GM19035 (cell line): ENCODE data around the gene KIAA0232.

Source experiments
- ATAC-seq: cut with Tn5 transposase; IDR thresholded peaks from one replicate; pipeline ENCODE4 v1.9.1; 2021; ENCODE audit not compliant: unreplicated experiment

Gene KIAA0232

DNA sequence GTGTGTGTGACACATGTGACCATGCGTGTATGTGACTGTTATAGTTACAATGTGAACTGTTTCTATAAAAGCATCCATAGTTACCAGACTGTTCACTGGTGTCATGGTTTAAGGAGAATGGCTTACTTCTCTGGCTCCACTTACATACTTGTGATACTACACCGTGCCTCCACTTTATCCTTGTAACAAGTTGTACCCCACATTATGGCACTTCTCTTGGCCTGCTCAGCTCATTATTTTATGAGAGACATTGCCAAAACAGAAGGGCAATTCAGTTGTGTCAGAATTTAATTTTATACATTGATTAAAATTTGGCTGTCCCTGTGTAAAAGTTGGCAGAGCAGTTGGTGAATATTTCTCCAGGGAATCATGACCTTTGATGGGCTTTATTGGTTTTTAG, 64.7 kb downstream of the KIAA0232 start:
- ATAC-seq, result no peak

DNA sequence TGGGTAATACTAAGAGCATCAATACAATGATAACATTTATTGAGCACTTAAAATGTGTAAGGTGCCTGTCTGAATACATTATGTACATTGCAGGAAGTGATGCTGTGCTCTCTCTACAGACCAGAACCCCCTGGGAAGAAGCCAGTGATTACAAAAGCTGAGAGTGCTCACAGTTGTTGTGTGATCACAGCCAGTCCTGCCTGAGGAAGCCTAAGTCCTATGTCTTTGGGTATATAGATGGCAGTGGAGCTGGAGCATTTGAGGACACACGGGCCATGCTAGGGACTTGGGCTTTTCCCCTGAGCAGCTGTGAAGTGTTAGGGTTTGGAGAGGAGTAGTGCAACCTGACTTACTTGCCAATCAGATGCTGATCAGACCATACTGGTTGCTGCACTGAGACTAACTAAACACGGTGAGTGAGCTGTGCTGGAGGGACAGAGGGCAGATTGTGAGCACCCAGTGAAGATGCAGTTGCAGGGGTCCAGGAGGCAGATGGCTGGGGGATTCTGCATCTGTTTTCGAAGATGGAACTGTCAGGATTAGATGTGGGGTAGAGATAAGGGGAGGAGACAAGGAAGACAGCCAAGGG, 66.3 kb downstream of the KIAA0232 start:
- ATAC-seq, result no peak

- ATAC-seq, result no peak
Observed at GRCh38 chr4:6849691-6850090, 67.2 kb downstream of the KIAA0232 start.

DNA sequence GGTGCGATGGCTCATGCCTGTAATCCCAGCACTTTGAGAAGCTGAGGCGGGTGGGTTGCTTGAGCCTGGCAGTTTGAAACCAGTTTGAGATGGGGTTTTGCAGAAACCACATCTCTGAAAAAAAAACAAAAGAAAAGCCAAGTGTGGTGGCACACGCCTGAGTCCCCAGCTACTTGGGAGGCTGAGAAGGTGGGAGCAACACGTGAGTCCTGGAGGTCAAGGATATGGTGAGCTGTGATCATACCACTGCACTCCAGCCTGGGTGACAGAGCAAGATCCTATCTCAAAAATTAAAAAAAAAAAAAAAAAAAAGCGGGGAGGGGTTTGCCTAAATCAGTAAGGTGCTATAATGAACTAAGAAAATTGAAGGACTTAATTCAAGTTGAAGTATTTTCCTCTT, 68.9 kb downstream of the KIAA0232 start:
- ATAC-seq, result no peak

GRCh38 chr4:6851962-6852361, 69.4 kb downstream of the KIAA0232 start:
- ATAC-seq, result no peak

DNA sequence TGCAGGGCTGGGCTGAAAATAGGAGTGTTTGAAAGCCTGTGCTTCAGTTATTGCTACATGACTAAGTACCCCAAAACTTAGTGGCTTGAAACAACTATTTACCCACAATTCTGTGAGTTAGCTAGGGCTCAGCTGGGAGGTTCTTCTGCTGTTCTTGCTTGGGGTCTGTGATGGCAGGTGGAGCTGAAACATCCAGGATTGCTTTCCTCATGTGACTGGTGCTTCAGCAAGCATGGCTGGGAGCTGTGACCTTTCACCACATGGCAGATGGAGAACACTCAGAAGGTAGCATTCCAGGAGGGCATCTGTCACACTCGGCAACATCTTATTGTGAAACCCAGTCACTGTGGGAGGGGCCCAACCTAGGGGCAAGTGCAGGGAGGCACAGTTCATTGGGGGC, 70.1 kb downstream of the KIAA0232 start:
- ATAC-seq, result no peak

DNA sequence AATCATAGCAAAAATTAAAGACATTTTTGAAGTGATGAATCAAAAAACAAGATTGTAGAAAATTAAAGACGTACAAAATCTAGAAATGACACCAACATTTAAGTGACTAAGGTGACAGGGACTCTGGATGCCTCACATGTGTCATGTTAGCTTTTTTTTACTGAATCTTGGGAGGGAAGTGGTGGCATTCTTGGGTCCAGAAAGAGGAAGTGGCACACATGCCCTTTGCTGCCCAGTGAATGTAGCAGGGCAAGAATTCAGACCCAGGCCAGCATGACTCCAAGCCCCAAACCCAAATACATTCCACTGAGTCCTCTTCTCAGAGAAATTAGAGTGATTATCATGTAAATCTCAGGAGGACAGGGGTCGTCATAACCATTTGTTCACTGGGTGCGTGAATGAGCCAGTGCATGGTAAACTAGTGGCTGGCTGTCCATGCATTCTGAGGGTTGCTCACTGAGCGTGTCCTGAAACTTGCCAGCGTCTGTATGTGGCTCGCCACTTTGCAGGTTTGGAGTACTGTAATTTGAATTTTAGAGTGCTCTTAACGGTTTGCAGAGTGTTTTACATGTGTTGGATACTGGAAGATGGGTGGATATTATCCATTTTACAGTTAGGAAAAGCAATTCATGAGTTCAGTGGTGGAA, 71.7 kb downstream of the KIAA0232 start:
- ATAC-seq, result no peak

GRCh38 chr4:6855692-6856297, 73.3 kb downstream of the KIAA0232 start:
- peak; percentile 91 for ATAC-seq

DNA sequence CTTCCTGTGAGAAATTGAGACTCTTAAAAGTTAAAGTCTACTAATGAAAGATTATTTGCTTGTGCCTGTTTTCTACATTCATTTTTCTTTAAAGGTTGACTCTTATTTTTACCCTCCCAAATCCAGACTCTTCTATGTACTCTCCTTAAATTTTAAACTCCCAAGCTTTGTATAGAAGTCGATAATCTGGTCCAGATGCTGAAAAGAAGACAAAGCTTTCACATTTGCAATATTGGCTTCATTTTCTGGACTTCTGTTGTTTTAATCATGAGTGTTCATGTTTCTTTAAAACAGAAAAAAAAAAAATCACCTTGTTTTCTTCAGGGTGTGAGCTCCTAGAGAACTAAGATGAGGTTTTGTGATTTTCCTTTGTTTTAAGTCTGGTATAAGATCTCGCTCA, 73.9 kb downstream of the KIAA0232 start:
- no peak for ATAC-seq

DNA sequence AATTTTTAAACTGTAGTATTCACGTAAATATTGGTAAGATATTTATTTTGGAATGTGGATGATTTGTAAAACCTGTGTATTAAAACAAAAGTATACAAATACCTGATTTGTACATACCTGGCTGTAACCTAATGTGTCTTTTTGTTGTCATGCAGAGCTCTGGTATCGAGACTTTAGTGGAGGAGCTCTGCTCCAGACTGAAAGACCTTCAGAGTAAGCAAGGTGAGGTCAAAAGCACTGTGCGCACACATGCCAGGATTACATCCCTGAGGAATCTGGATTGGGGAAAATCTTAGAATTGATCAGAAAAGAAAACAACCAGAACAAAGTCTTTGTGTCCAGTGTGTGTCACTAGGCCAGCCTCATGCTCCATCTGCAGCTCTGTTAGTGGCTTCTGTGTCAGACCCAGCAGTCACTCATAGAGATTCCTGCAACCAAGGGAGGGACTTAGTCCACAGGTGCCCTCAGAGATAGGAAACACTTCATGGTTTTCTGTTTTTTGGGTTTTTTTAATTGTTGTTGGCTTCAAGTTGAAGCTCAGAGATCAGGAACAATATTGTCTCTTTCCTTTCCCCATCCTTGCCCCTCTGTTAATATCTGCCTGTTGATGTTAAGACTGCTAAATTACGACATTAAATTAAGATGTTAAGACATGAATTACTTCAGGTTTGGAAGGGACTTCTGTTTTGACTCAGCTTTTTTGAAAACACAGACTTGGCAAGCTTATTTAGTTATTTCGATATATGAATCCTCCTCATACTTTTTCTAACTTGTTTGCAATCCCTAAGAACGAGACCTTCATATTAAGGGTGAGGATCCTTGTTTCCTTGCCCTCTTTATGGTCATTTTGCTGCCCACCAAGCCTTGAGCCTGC, 74.7 kb downstream of the KIAA0232 start:
- no peak for ATAC-seq

GRCh38 chr4:6858997-6859396, 76.5 kb downstream of the KIAA0232 start:
- no peak for ATAC-seq

DNA sequence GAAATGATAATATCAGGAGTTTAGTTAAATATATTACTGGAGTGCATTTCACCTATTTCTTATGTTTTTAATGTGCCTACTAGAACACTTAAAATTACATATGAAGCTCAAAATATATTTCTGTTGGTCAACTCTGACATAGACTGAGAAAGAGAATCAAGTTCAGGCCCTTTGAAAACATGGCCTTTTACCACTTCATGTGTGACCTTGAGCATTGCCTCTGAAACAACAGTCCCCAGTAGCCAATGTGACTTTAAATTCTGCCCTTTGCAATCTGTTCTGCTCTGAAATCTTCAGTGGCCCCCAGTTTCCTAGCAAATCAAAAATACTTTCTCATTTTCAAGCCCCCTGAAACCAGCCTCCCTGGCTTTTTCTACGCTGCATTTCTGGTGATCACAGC, 77.0 kb downstream of the KIAA0232 start:
- no peak for ATAC-seq

- ATAC-seq, result no peak
Observed at GRCh38 chr4:6868386-6868785, 85.9 kb downstream of the KIAA0232 start.

GRCh38 chr4:6869944-6870343, 87.4 kb downstream of the KIAA0232 start:
- ATAC-seq, result no peak

DNA sequence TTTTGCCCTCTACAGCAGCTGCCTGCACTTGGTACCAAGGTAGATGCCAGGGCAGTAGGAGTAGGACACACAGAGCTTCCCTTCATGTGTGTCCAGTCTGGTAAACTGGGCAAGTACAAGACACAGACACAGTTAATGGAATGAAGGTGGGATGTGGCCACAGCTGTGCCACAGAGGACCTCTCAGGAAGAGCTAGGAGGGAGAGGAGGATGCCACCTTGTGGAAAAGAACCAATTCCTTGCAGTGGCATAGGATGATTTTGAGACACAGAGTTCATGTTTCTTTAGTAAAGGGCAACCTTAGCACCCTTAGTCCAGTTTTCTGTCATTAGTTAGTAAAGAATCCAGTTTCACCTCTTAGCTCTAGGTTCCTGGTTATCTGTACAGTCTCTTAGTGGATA, 90.8 kb downstream of the KIAA0232 start:
- no peak for ATAC-seq

GRCh38 chr4:6873792-6874461, 91.4 kb downstream of the KIAA0232 start:
- peak; percentile 71 for ATAC-seq

DNA sequence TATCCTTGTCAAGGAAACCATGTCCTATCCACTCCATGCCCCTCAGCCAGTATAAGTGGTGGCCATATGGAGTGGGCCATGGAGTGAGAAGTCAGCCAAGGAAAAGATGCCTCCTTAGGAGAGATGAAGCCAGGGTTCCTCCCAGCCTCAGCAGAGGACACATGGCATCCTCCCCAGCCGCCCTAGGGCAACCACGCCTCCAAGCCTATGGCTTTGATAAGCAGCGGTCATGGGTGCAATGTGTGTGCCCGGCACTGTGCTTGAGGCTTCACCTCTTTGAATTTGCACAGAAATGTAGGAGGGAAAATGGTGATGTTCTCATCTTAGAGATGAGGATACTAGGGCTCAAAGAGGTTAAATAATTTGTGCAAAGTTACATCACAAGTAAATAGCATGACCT, 92.5 kb downstream of the KIAA0232 start:
- no peak for ATAC-seq

DNA sequence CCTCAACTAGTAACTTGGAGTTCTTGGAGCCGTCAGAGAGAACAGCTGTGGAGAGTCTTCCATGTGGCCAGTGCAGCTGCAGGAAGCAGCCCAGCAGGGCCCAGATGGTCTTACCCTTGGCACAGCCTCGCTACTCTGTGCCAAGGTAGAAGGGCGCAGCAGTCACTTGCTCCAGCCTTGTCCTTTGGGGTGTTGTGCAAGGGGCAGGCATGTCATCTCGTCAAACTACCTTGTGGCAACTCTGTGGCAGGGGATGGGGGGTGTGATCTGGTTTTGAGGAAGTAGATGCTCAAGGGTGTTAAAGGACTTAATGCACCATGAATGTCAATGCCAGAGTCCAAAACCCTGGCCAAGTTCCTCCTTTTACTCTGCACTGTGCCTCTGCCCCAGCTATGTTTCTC, 92.9 kb downstream of the KIAA0232 start:
- ATAC-seq, result no peak

DNA sequence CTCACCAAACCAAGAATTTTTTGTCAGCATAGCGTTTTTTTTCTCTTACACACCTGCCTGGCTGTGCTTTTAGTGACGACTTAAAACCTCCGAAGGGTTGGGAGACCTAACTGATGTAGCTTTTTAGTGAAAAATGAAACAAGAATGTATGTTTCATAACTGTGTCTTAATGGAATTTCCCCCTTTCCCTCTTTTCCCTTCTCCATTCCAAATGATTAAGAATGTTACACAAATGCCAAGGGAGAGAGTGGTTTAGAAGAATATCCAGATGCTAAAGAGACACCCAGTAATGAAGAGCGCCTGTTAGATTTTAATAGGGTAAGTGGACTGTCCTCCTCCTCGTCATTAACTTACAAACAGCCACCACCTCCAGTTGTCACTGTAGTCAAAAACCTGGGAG, 93.9 kb downstream of the KIAA0232 start:
- no peak for ATAC-seq

DNA sequence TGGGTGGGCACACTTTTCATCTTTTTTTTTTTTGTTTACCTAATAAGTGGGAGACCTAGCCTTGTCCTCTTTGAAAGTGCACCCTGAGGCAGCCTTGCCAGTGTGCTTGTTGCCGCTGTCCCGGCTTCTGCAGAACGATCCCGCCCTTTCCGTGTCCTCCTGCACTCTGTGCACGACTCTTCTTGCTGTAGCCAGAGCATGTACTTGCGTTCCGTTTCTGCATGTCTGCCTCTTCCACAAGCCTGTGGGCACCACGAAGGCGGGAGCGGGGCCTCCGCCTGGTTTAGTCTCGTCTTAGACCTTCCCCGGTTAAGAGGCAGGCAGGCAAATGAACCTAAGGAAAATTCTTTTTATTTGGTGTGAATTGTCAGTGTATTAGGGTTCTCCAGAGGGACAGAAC, 94.5 kb downstream of the KIAA0232 start:
- no peak for ATAC-seq

- no peak for ATAC-seq
Observed at GRCh38 chr4:6878451-6879059, 96.0 kb downstream of the KIAA0232 start.
